Endothelial cell of umbilical vein (primary cell): ENCODE data around the gene CIAPIN1. TPM values are rescaled to one million over a fixed set of nuclear protein-coding genes. Genes with fewer than 3 reads are reported as not detected.

Experiments used
- BruUV-seq: library from RNA; stranded (reverse); fragments of 400-500 nt; replicated peaks from 2 replicates; lab custom pipeline; 2021; lab: Mats Ljungman, UMichigan
- CTCF ChIA-PET: fragments of 300-600, 350-600 bp; sonication (Branson Sonifier 250); formaldehyde crosslinking; loops from one replicate; lab custom pipeline; 2021; ENCODE audit warnings: antibody characterized with exemption, inconsistent platforms; lab: Charles Lee
- POLR2A ChIA-PET: fragments of 300-600, 350-600 bp; sonication (Branson Sonifier 250); formaldehyde crosslinking; loops from one replicate; lab custom pipeline; 2021; ENCODE audit warnings: antibody characterized with exemption, inconsistent platforms; lab: Charles Lee
- DNase-seq: peaks from one replicate; pipeline ENCODE4 v3.0.0-alpha.2; 2011; ENCODE audit warnings: low read depth, low spot score
- FAIRE-seq: peaks from 2 replicates; lab custom pipeline; 2011; peaks lifted over from hg19 to GRCh38; lab: Jason Lieb, UNC
- H2AFZ ChIP-seq: 2 replicates; pipeline ENCODE4 v1.6.0; 2012; ENCODE audit warnings: low read depth, low read length, control low read depth, inconsistent platforms
- H3K27ac ChIP-seq: 2 replicates; pipeline ENCODE4 v1.5.1; 2011; ENCODE audit warnings: low read depth, mild to moderate bottlenecking, control low read depth, low read length, moderate library complexity; ENCODE audit not compliant: insufficient read depth
- H3K27me3 ChIP-seq, 2 experiments: 2 replicates each; pipeline versions ENCODE4 v1.6.0 to v1.6.1; 2011; ENCODE audit warnings: low read length in 2 of 2, mixed read lengths in 1 of 2; ENCODE audit not compliant: control insufficient read depth in 2 of 2, insufficient read depth in 2 of 2
- H3K36me3 ChIP-seq, 2 experiments: 2 replicates in 1 of 2; 3 replicates in 1 of 2; pipeline ENCODE4 v1.5.1; 2011; ENCODE audit warnings: low read length in 2 of 2, mild to moderate bottlenecking in 1 of 2, moderate library complexity in 1 of 2; ENCODE audit not compliant: control insufficient read depth in 2 of 2, insufficient read depth in 2 of 2; ENCODE audit errors: extremely low read depth in 1 of 2
- H3K4me1 ChIP-seq: 3 replicates; pipeline ENCODE4 v1.5.1; 2011; ENCODE audit warnings: mild to moderate bottlenecking, low read length; ENCODE audit not compliant: control insufficient read depth, insufficient read depth; ENCODE audit errors: extremely low read depth
- H3K4me2 ChIP-seq: 2 replicates; pipeline ENCODE4 v1.6.1; 2011; ENCODE audit warnings: low read length, control low read depth, mixed read lengths; ENCODE audit not compliant: insufficient read depth
- H3K4me3 ChIP-seq, 3 experiments: fragments of 200-600 bp in 1 of 3; sonication (generic), shearing (Covaris generic) in 1 of 3; replicated peaks in 1 of 3; 2 replicates each; pipeline ENCODE4 v1.5.1; 2011 to 2016; ENCODE audit warnings: control low read depth in 3 of 3, low read length in 3 of 3, mild to moderate bottlenecking in 2 of 3, inconsistent platforms in 1 of 3, low read depth in 1 of 3, moderate library complexity in 1 of 3; ENCODE audit not compliant: insufficient read depth in 1 of 3
- H3K79me2 ChIP-seq: 2 replicates; pipeline ENCODE4 v1.6.0; 2012; ENCODE audit warnings: low read length, inconsistent platforms; ENCODE audit not compliant: control insufficient read depth, insufficient read depth
- H3K9ac ChIP-seq: replicated peaks from 2 replicates; pipeline ENCODE3; 2011; ENCODE audit warnings: low read length, control low read depth; ENCODE audit not compliant: insufficient read depth; ENCODE audit errors: extremely low read depth
- H3K9me1 ChIP-seq: replicated peaks from 3 replicates; pipeline ENCODE4 v1.6.0; 2011; ENCODE audit warnings: mild to moderate bottlenecking, low read length; ENCODE audit not compliant: control insufficient read depth, insufficient read depth; ENCODE audit errors: extremely low read depth
- H3K9me3 ChIP-seq: replicated peaks from 2 replicates; pipeline ENCODE4 v1.5.1; 2012; ENCODE audit warnings: low read length, inconsistent platforms; ENCODE audit not compliant: control insufficient read depth, insufficient read depth
- H4K20me1 ChIP-seq: replicated peaks from 2 replicates; pipeline ENCODE3; 2011; ENCODE audit warnings: mild to moderate bottlenecking, low read length; ENCODE audit not compliant: control insufficient read depth, insufficient read depth; ENCODE audit errors: extremely low read depth
- EZH2 ChIP-seq: IDR thresholded peaks from 2 replicates; pipeline ENCODE4 v1.6.1; 2012; ENCODE audit warnings: borderline replicate concordance, low read depth, mild to moderate bottlenecking, moderate library complexity, low read length, inconsistent platforms; ENCODE audit not compliant: severe bottlenecking
- FOS ChIP-seq: IDR thresholded peaks from 2 replicates; pipeline ENCODE4 v1.6.1; 2011; ENCODE audit warnings: mild to moderate bottlenecking, low read length, moderate library complexity, borderline replicate concordance; ENCODE audit not compliant: insufficient read depth
- GATA2 ChIP-seq: IDR thresholded peaks from 2 replicates; pipeline ENCODE4 v1.7.0; 2011; ENCODE audit warnings: low read depth, mild to moderate bottlenecking, moderate library complexity, mixed read lengths, low read length; ENCODE audit not compliant: insufficient read length, insufficient read depth
- JUN ChIP-seq: IDR thresholded peaks from 2 replicates; pipeline ENCODE4 v1.6.1; 2011; ENCODE audit warnings: borderline replicate concordance, low read depth; ENCODE audit not compliant: insufficient read length, insufficient read depth
- MYC ChIP-seq: IDR thresholded peaks from one replicate; pipeline ENCODE4 v1.6.1; 2011; ENCODE audit warnings: mild to moderate bottlenecking, low read depth, low read length
- POLR2A ChIP-seq: IDR thresholded peaks from 2 replicates; pipeline ENCODE4 v1.6.1; 2012; ENCODE audit warnings: low read depth, mild to moderate bottlenecking, control low read depth, low read length
- POLR2AphosphoS5 ChIP-seq: IDR thresholded peaks from 2 replicates; pipeline ENCODE4 v1.6.1; 2012; ENCODE audit warnings: low read depth, mild to moderate bottlenecking, control low read depth, low read length, moderate library complexity; ENCODE audit not compliant: insufficient read depth
- dilution Hi-C: fragments of 300-500 bp; cut with MboI; formaldehyde crosslinking; loops from one replicate; pipeline ENCODE4 v1.15.0; 2019; ENCODE audit warnings: low sequenced_read_pairs; ENCODE audit not compliant: extremely low pct_ligation_motif_present
- intact Hi-C: fragments of 100-400 bp; cut with micrococcal nuclease; formaldehyde crosslinking; loops from one replicate; pipeline ENCODE4 v1.10.0; 2022
- polyA plus RNA-seq, 4 experiments: library from polyadenylated mRNA; depleted of rRNA in 3 of 4; stranded (reverse) in 3 of 4; unstranded in 1 of 4; fragments of >200 nt; gene quantifications; 2 replicates each; pipeline versions ENCODE4 v1.2.1 to v1.2.3, GENCODE V29; 2011 to 2012; ENCODE audit warnings: missing spikeins in 1 of 4
- total RNA-seq: library from RNA; stranded (reverse); gene quantifications from 2 replicates; pipeline ENCODE4 v1.2.3, GENCODE V29; 2021
- TF ChIP-seq, protein P1 (sequence below): IDR thresholded peaks from 2 replicates; pipeline ENCODE4 v1.6.1; 2011; ENCODE audit not compliant: insufficient read depth, insufficient read length

Gene CIAPIN1
- total and polyA plus RNA-seq, 2 donors (not counting 3 experiments of a cell fraction or from before 2014, with no cell fraction given), result 74.6 to 77.9 TPM

DNA sequence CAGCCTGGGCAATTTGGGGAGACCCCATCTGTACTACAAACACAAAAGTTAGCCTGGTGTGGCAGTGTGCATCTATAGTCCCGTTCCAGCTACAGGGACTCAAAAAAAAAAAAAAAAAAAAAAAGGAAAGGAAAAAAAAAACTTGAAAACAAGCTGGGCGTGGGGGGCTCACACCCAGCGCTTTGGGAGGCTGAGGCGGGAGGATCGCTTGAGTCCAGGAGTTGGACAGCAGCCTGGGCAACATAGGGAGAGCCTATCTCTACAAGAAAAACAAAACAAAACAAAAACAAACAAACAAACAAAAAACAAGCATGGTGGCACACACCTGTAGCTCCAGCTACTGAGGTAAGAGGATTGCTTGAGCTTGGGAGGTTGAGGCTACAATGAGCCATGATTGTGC, 55.5 kb downstream of the CIAPIN1 start:
- H3K4me2 ChIP-seq, result no peak overlapping the region

DNA sequence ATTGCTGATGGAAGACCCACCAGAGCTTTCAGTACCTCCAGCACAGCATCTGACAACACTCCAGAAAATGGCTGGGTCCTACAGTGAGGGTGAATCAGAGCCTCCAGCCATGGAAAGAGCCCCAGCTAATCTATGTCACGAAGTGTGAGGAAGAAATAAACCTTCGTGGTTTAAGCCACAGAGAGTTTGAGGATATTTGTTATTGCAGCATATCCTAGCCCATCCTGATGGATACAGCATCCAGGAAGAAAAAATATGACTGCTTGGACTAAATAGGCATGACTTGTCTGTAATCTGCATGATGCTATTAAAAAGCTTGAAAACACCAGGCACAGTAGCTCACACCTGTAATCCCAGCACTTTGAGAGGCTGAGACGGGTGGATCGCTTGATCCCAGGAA, 55.9 kb downstream of the CIAPIN1 start:
- POLR2A ChIA-PET, result interaction anchor here (0.6 kb wide), 1 partner anchor 406 kb away, joined by 3 read pairs; no protein-coding TSS in a partner anchor
- no peaks in the 10 kb centered on the region for H3K36me3 ChIP-seq
- peaks cover 12% of the 10 kb centered on the region for H3K4me1 ChIP-seq
- FAIRE-seq, result no peak
- no TSS peak for BruUV-seq
- no peaks in the 10 kb centered on the region for H3K9me3 ChIP-seq
- no peaks in the 10 kb centered on the region for H3K9me1 ChIP-seq
- CTCF ChIA-PET, result interaction anchor here (0.6 to 1.0 kb wide), 2 partner anchors 10 to 34 kb away, joined by 3 to 5 read pairs; no protein-coding TSS in a partner anchor
- no peak overlapping the region for H3K4me2 ChIP-seq
- H3K79me2 ChIP-seq, result no peaks in the 10 kb centered on the region
- no peak overlapping the region for H3K9ac ChIP-seq
- TF ChIP-seq JUN, result no peak
- no peak for TF ChIP-seq FOS
- TF ChIP-seq MYC, result no peak
- TF ChIP-seq, protein P1, sequence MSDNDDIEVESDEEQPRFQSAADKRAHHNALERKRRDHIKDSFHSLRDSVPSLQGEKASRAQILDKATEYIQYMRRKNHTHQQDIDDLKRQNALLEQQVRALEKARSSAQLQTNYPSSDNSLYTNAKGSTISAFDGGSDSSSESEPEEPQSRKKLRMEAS, result no peak
- no peak for TF ChIP-seq POLR2A
- no peak for TF ChIP-seq POLR2AphosphoS5
- TF ChIP-seq GATA2, result no peak
- no peak for DNase-seq
- H4K20me1 ChIP-seq, result no peaks in the 10 kb centered on the region
- dilution Hi-C loops, result no loop called here
- peaks cover 2 to 4% of the 10 kb centered on the region in 2 experiments for H3K27me3 ChIP-seq
- H2AFZ ChIP-seq, result no peak overlapping the region
- intact Hi-C loops, result no loop called here
- H3K4me3 ChIP-seq, result no peak overlapping the region
- H3K27ac ChIP-seq, result no peak overlapping the region

More for the DNA sequence above, 55.5 kb downstream of the CIAPIN1 start:
- no peaks in the 10 kb centered on the region for H3K9me1 ChIP-seq
- no peaks in the 10 kb centered on the region for H3K79me2 ChIP-seq
- peaks cover 12% of the 10 kb centered on the region for H3K4me1 ChIP-seq
- intact Hi-C loops, result no loop called here
- no peak overlapping the region for H3K9ac ChIP-seq
- no peaks in the 10 kb centered on the region for H3K9me3 ChIP-seq
- no peak overlapping the region for H2AFZ ChIP-seq
- no peak overlapping the region for H3K27ac ChIP-seq
- no peak for DNase-seq
- H3K27me3 ChIP-seq, result peaks cover 2 to 4% of the 10 kb centered on the region in 2 experiments
- no TSS peak for BruUV-seq
- H4K20me1 ChIP-seq, result no peaks in the 10 kb centered on the region
- no peak overlapping the region for H3K4me3 ChIP-seq
- TF ChIP-seq EZH2, result no peak
- no peak for TF ChIP-seq FOS
- ChIA-PET POLR2A (interaction anchor here (0.6 kb wide), 1 partner anchor 406 kb away, joined by 3 read pairs; no protein-coding TSS in a partner anchor), CTCF (interaction anchor here (0.6 to 1.0 kb wide), 2 partner anchors 10 to 34 kb away, joined by 3 to 5 read pairs; no protein-coding TSS in a partner anchor)
- FAIRE-seq, result no peak
- dilution Hi-C loops, result no loop called here
- no peaks in the 10 kb centered on the region for H3K36me3 ChIP-seq
